ENCODE data around the gene FNIP2.

The FNIP2 gene

GRCh38 chr4:158837527-158838141 is 68.8 kb downstream of the FNIP2 start:
- Histone ChIP-seq H3K36me3 (ENCODE audit: insufficient read depth) (no peaks in the 10 kb centered on the region), H3K27ac (no peak overlapping the region), H3K27me3 (ENCODE audit: insufficient read depth, low read depth) (no peaks in the 10 kb centered on the region), H3K4me1 (ENCODE audit: low read depth, poor library complexity, severe bottlenecking) (peaks cover 17% of the 10 kb centered on the region), H2AFZ (ENCODE audit: low read depth) (no peak overlapping the region), H3K79me2 (ENCODE audit: insufficient read depth, low read depth) (no peaks in the 10 kb centered on the region), H3K9ac (no peak overlapping the region), H3K4me3 (IDR thresholded peaks at IDR 0.05; ENCODE audit: insufficient read depth, low read depth, low read length) (no peak overlapping the region), H3K4me2 (no peak overlapping the region), H4K20me1 (ENCODE audit: insufficient read depth) (no peaks in the 10 kb centered on the region)
- TF ChIP-seq CTCF (conservative IDR thresholded peaks at IDR 0.05; ENCODE audit: low read depth, low read length), result no peak

DNA sequence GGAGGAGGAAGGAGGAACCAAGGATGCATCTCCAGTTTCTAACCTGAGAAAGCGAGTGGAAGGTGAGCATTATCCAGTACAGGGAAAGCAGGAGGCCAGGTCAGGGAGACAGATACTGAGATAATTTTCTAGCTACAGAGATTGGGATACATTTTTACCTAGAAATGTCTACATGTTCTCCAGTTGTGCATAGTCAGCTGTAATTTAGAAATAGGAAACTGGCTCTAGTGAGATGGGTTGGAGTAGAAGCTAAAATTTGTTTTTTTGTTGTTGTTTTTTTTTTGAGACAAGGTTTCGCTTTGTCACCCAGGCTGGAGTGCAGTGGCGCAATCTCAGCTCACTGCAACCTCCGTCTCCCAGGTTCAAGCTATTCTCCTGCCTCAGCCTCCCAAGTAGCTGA is 71.3 kb downstream of the FNIP2 start:
- Histone ChIP-seq H3K27ac (no peak overlapping the region), H4K20me1 (ENCODE audit: insufficient read depth) (no peaks in the 10 kb centered on the region), H2AFZ (ENCODE audit: low read depth) (no peak overlapping the region), H3K9ac (no peak overlapping the region), H3K4me2 (no peak overlapping the region), H3K4me1 (ENCODE audit: low read depth, poor library complexity, severe bottlenecking) (peaks cover 22% of the 10 kb centered on the region), H3K36me3 (ENCODE audit: insufficient read depth) (no peaks in the 10 kb centered on the region), H3K79me2 (ENCODE audit: insufficient read depth, low read depth) (no peaks in the 10 kb centered on the region), H3K4me3 (IDR thresholded peaks at IDR 0.05; ENCODE audit: insufficient read depth, low read depth, low read length) (no peak overlapping the region), H3K27me3 (ENCODE audit: insufficient read depth, low read depth) (no peaks in the 10 kb centered on the region)
- TF ChIP-seq CTCF (conservative IDR thresholded peaks at IDR 0.05; ENCODE audit: low read depth, low read length), result no peak

GRCh38 chr4:158841540-158841939 is 72.7 kb downstream of the FNIP2 start:
- Histone ChIP-seq H3K27me3 (ENCODE audit: insufficient read depth, low read depth) (no peaks in the 10 kb centered on the region), H3K79me2 (ENCODE audit: insufficient read depth, low read depth) (no peaks in the 10 kb centered on the region)
- TF ChIP-seq CTCF (conservative IDR thresholded peaks at IDR 0.05; ENCODE audit: low read depth, low read length), result no peak

DNA sequence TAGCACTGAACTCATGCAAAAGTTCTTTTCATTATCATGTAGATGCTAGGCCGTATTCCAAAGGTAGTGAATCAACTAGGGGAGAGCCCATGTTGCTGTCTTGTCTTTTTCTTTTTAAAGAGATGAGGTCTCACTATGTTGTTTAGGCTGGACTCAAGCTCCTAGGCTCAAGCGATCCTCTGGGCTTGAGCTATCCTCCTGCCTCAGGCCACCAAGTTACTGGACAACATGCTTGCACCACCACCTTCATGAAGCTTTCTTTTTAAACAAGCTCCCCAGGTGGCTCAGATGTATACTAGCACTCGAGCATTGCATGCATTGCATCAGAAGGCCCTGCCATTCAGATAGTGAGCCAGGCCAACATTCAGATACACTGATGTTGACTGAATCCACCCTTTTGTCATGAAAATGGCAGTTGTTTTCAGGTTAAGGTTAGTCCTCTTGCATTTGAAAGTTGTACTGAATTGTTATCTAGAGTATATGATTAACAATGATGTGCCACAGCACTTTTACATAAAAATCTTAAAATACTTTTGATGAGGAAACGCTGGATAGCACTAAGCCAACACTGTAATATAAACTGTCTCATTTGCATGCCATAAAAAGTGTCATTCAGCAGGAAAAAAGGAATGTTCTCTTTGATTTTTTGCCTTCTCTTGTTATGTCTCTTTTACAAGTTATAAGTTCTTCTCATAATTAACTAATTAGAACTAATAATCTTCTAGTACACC is 76.7 kb downstream of the FNIP2 start:
- Histone ChIP-seq H3K4me2 (no peak overlapping the region), H3K4me3 (IDR thresholded peaks at IDR 0.05; ENCODE audit: insufficient read depth, low read depth, low read length) (no peak overlapping the region), H3K4me1 (ENCODE audit: low read depth, poor library complexity, severe bottlenecking) (peaks cover 14% of the 10 kb centered on the region), H3K79me2 (ENCODE audit: insufficient read depth, low read depth) (no peaks in the 10 kb centered on the region), H2AFZ (ENCODE audit: low read depth) (no peak overlapping the region), H3K27me3 (ENCODE audit: insufficient read depth, low read depth) (no peaks in the 10 kb centered on the region), H3K36me3 (ENCODE audit: insufficient read depth) (no peaks in the 10 kb centered on the region), H3K27ac (no peak overlapping the region), H3K9ac (no peak overlapping the region), H4K20me1 (ENCODE audit: insufficient read depth) (no peaks in the 10 kb centered on the region)
- no peak for TF ChIP-seq CTCF (conservative IDR thresholded peaks at IDR 0.05; ENCODE audit: low read depth, low read length)

More at GRCh38 chr4:158841540-158841939, 72.7 kb downstream of the FNIP2 start:
- Histone ChIP-seq H3K4me2 (no peak overlapping the region), H2AFZ (ENCODE audit: low read depth) (no peak overlapping the region), H3K4me1 (ENCODE audit: low read depth, poor library complexity, severe bottlenecking) (peaks cover 17% of the 10 kb centered on the region), H3K4me3 (IDR thresholded peaks at IDR 0.05; ENCODE audit: insufficient read depth, low read depth, low read length) (no peak overlapping the region), H3K36me3 (ENCODE audit: insufficient read depth) (no peaks in the 10 kb centered on the region), H4K20me1 (ENCODE audit: insufficient read depth) (no peaks in the 10 kb centered on the region), H3K9ac (no peak overlapping the region), H3K27ac (no peak overlapping the region)

Data from KMS-11 (cell line).